C4-2B (cell line): ENCODE results near the gene TRPV4.

Experiments
- H3K27ac ChIP-seq: fragments of 450-650 bp; 2 replicates; pipeline ENCODE4 v1.5.1; 2017
- ZFX ChIP-seq: fragments of 450-650 bp; IDR thresholded peaks from 2 replicates; pipeline ENCODE4 v1.6.1; 2017
- TF ChIP-seq, protein P1 (sequence below): fragments of 450-650 bp; conservative IDR thresholded peaks from 2 replicates; pipeline ENCODE4 v1.5.1; 2017; ENCODE audit warnings: mild to moderate bottlenecking

TRPV4 gene

DNA sequence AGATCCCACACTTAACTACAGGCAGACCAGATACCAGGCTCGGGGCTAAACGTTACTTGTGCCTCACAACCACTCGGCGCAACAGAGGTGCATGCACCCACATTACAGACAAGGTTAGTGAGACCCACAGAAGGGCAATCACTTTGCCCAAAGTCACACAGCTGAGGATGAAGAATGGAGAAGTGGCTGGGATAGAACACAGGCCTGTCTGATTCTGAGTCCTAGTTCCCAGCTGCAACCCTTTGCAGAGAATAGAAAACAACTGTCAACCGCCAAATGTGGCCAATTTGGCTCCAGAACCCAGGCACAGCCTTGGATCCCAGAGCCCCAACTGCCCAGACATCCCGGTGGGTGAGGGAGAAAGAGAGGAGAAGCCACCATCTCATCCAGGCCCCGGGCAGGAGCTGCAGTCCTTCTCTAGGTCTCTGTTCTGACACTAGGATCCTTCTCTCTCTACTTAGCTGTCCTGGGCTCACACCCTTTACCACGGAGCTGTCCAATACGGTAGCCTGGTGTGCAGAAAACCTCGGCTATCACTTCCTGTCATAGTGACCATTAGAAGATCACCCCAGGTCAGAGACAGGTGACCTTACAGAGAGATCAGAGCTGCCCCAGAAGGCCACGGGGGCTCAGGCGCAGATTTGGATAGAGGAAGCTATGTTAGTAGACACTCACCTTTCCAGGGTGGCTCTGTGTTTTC is 60.4 kb downstream of the TRPV4 start:
- TF ChIP-seq ZFX: no peak
- TF ChIP-seq, protein P1, sequence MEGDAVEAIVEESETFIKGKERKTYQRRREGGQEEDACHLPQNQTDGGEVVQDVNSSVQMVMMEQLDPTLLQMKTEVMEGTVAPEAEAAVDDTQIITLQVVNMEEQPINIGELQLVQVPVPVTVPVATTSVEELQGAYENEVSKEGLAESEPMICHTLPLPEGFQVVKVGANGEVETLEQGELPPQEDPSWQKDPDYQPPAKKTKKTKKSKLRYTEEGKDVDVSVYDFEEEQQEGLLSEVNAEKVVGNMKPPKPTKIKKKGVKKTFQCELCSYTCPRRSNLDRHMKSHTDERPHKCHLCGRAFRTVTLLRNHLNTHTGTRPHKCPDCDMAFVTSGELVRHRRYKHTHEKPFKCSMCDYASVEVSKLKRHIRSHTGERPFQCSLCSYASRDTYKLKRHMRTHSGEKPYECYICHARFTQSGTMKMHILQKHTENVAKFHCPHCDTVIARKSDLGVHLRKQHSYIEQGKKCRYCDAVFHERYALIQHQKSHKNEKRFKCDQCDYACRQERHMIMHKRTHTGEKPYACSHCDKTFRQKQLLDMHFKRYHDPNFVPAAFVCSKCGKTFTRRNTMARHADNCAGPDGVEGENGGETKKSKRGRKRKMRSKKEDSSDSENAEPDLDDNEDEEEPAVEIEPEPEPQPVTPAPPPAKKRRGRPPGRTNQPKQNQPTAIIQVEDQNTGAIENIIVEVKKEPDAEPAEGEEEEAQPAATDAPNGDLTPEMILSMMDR: peak; percentile 31
- H3K27ac ChIP-seq: peak overlapping the region; percentile 29

DNA sequence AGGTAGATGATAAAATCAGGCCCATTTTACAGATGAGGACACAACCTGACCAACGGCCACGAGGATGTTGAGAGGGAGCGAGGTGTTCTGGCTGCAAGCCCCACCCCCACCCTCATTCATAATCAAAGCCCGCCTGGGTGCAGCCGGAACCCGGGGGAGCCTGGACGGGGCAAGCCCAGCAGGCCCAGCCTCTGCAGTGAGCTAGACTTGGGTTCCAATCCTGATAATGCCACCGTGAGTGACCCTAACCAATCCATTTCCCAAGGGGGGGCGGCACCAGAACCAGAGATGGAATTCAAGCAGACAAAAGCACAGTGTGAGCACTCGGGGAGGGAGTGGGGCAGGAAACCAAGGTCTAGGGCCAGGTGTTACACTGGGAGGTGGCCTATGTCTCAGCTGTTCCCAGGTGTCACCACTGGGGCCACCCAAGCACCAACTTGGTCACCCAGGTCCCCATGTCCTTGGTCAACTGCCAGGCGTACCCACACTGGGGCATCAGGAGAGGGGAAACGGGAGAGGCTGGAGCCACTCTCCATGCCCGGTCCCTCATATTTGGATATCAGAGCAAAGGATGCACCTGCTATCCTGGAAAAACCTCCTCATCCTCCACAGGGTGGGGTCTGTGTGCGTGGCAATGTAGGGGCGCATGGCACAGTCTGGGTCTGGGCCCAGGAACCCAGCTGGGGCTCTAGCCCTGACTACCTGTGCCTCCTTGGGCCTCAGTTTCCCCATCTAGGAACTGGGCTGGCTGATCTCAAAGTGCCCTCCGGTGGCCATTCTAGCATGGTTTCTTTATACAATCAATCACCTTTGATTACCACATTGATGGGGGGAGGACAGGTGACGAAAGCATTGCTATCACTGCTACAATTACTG is 61.2 kb downstream of the TRPV4 start:
- TF ChIP-seq, protein P1: peak; percentile 52
- no peak for TF ChIP-seq ZFX
- H3K27ac ChIP-seq: no peak overlapping the region; the same call in 1 of the 2 replicates

DNA sequence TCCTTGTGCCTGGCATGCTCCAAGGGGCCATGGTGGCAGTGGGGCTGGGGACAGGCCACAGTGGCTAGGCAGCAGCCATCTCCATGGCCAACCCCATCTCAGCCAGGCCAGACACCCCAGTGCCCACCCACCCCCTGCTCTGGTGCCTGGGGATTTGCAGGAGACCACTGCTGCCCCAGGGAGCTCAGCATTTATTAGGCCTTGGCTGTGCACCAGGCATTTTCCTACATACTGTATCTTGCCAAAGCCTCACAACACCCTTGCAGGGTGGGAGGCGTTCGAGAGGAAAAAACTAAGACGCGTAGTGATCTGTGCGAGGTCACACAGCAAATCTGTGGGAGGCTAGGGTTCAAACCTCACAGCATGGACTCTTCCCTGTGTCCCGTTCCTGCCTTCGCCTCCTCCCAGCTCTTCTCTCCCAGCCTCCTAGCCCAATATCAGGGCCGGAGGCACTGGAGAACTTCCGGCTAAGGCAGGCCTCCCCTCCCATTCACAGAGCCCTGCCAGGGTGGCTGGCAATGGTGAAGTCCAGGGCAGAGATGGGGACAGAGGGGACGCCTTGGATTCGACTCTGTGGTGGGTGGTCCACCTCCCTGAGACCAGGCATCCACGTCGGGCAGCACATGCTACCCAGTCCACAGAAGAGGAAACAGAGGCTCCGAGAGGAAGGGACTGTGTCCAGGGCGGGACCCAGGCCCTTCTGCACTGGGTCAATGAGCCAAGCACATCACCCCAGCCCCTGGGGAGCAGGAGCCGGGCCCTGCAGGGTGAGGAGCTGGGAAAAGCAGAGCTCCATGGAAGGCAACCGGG is 62.1 kb downstream of the TRPV4 start:
- TF ChIP-seq, protein P1: no peak
- no peak for TF ChIP-seq ZFX
- no peak overlapping the region for H3K27ac ChIP-seq

- H3K27ac ChIP-seq: no peak overlapping the region
- TF ChIP-seq ZFX: no peak
- TF ChIP-seq, protein P1: no peak
Observed at GRCh38 chr12:109770104-109770860, 62.9 kb downstream of the TRPV4 start.

GRCh38 chr12:109768901-109769670 is 64.1 kb downstream of the TRPV4 start:
- TF ChIP-seq ZFX: no peak
- TF ChIP-seq, protein P1: no peak
- H3K27ac ChIP-seq: no peak overlapping the region
